Activated naive CD8-positive, alpha-beta T cell treated with anti-CD3 and anti-CD28 coated beads, Interleukin-2, amount 50 U/mL, for 24 hours (primary cell): ENCODE results near the gene STMN3.
"Not testable (repeated sequence)": the region's sequence is repeated elsewhere in the genome, so short reads cannot be mapped to it uniquely, and the experiment has no call there.

Experiments used
- ATAC-seq: fragments of 150-1000 bp; cut with Tn5 transposase; one replicate; pipeline ENCODE4 v1.10.0; 2021
- DNase-seq: peaks from one replicate; pipeline ENCODE4 v3.0.0; 2021
- H3K27ac Mint-ChIP-seq: one replicate; pipeline ENCODE4 v1.8.0; 2021; ENCODE audit warnings: mild to moderate bottlenecking, mixed read lengths
- H3K27me3 Mint-ChIP-seq: one replicate; pipeline ENCODE4 v1.8.0; 2021; ENCODE audit warnings: mixed read lengths
- H3K36me3 Mint-ChIP-seq: one replicate; pipeline ENCODE4 v1.8.0; 2021; ENCODE audit warnings: low read depth, mixed read lengths
- H3K4me1 Mint-ChIP-seq: one replicate; pipeline ENCODE4 v1.8.0; 2021; ENCODE audit warnings: mixed read lengths
- H3K4me3 Mint-ChIP-seq: one replicate; pipeline ENCODE4 v1.8.0; 2021; ENCODE audit warnings: mild to moderate bottlenecking, moderate library complexity, mixed read lengths
- H3K9me3 Mint-ChIP-seq: one replicate; pipeline ENCODE4 v1.8.0; 2021; ENCODE audit warnings: mixed read lengths

Gene STMN3

DNA sequence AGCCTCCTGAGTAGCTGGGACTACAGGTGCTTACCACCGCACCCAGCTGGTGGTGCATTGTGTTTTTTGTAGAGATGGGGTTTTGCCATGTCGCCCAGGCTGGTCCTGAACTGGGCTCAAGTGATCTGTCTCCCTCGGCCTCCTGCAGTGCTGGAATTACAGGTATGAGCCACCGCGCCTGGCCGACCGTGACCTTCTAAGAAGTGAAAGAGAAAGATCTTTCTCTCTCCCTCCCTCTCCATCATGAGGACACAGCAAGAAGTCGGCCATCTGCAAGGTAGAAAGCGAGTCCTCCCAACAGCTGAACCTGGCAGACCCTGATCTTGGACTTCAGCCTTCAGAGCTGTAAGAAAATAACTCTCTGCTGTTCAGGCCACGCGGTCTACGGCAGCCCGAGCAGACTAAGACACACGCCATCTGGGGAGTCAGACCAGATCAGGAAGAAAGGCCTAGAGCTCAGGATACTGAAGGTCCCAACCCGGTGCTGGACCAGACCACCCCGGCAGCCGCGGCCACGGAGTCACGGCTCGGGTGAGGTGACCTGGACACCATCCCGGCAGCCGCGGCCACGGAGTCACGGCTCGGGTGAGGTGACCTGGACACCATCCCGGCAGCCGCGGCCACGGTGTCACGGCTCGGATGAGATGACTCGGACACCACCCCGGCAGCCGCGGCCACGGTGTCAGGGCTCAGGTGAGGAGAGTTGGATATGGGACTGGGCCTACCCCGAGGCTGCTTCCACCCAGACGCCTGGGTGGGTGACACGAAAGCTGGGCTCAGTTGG lies 35.9 kb downstream of the STMN3 start:
- H3K4me3 Mint-ChIP-seq: no peak overlapping the region
- no peaks in the 10 kb centered on the region for H3K9me3 Mint-ChIP-seq

DNA sequence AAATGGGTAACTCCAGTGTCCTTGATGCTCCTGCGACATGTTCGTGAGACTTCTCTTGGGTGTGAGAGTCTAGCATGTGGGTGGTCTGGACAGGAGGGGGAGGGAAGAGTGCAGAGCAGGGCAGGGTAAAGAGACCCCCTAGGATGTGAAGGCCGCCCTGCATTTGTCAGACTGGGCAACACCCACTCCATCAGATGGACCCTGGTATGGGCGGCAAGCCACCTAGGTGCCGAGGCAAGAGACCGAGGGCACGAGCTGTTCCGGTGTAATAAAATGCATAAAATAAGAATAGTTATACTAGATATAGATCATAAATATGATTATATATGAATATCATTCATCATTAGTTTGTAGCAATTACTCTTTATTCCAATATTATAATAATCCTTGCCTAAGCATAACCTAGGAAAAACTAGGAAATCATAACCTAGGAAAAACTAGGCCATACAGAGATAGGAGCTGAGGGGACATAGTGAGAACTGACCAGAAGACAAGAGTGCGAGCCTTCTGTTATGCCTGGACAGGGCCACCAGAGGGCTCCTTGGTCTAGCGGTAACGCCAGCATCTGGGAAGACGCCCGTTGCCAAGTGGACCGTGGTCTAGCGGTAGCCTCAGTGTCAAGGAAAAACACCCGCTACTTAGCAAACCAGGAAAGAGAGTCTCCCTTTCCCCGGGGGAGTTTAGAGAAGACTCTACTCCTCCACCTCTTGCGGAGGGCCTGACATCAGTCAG lies 39.2 kb downstream of the STMN3 start:
- H3K27ac Mint-ChIP-seq, DNase-seq, H3K27me3 Mint-ChIP-seq, H3K4me1 Mint-ChIP-seq, H3K9me3 Mint-ChIP-seq, ATAC-seq, H3K4me3 Mint-ChIP-seq: not testable (repeated sequence)
- H3K36me3 Mint-ChIP-seq: peaks cover 22% of the 10 kb centered on the region

More for the DNA sequence above, 35.9 kb downstream of the STMN3 start:
- Mint-ChIP-seq H3K36me3 (peaks cover 22% of the 10 kb centered on the region), H3K4me1 (peaks cover 2% of the 10 kb centered on the region), H3K27ac (no peak overlapping the region), H3K27me3 (no peaks in the 10 kb centered on the region)
- no peak for DNase-seq
- ATAC-seq: no peak

DNA sequence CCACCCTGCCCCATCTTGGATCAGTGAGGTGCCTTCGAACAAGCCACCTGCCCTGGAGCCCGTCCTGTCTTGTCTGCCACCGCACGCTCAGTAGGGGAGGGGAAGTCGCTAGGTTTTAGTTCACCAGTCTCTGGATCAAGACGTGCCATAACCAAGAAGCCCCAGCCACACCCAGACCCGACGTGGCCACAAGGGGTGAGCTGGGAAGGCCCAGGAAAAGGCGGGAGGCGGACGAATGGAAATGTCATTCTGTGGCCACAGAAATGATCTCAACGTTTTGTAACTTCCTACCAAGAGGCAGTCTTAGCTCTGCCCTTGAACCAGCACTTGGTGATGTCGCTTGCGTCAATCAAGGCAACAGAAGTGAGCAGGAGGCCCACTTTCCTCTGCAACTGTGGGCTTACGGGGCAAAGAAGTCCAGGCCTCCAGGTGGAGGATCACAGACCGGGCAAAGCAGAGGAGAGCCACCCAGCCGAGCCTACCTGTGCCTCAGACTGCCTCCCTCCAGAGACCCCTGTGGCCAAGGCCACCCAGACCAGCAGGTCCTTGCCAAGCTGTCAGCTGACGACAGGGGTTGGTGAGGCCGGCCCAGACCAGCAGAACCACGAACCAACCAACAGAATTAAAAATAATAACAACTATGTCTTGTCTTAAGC lies 40.8 kb downstream of the STMN3 start:
- peaks cover 18% of the 10 kb centered on the region for H3K36me3 Mint-ChIP-seq
- H3K27me3 Mint-ChIP-seq: no peaks in the 10 kb centered on the region
- H3K27ac Mint-ChIP-seq: no peak overlapping the region
- no peaks in the 10 kb centered on the region for H3K9me3 Mint-ChIP-seq
- H3K4me3 Mint-ChIP-seq: no peak overlapping the region
- peaks cover 4% of the 10 kb centered on the region for H3K4me1 Mint-ChIP-seq
- ATAC-seq (no peak), DNase-seq (no peak)

DNA sequence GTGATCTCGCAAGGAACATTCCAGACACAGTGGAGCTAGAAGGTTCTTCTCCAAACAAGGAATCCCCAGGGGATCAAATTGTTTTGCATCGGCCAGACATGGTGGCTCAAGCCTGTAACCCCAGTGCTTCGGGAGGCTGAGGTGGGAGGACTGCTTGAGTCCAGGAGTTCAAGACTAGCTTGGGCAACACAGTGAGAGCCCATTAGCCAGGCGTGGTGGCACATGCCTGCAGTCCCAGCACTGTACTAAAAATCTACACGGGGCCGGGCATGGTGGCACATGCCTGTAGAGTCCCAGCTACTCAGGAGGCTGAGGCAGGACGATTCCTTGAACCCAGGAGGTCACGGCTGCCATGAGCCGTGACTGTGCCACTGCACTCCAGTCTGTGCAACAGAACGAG lies 41.6 kb downstream of the STMN3 start:
- Mint-ChIP-seq H3K27me3 (no peaks in the 10 kb centered on the region), H3K27ac (no peak overlapping the region), H3K36me3 (peaks cover 13% of the 10 kb centered on the region), H3K4me3 (no peak overlapping the region), H3K4me1 (peaks cover 5% of the 10 kb centered on the region), H3K9me3 (no peaks in the 10 kb centered on the region)
- no peak for DNase-seq
- no peak for ATAC-seq

DNA sequence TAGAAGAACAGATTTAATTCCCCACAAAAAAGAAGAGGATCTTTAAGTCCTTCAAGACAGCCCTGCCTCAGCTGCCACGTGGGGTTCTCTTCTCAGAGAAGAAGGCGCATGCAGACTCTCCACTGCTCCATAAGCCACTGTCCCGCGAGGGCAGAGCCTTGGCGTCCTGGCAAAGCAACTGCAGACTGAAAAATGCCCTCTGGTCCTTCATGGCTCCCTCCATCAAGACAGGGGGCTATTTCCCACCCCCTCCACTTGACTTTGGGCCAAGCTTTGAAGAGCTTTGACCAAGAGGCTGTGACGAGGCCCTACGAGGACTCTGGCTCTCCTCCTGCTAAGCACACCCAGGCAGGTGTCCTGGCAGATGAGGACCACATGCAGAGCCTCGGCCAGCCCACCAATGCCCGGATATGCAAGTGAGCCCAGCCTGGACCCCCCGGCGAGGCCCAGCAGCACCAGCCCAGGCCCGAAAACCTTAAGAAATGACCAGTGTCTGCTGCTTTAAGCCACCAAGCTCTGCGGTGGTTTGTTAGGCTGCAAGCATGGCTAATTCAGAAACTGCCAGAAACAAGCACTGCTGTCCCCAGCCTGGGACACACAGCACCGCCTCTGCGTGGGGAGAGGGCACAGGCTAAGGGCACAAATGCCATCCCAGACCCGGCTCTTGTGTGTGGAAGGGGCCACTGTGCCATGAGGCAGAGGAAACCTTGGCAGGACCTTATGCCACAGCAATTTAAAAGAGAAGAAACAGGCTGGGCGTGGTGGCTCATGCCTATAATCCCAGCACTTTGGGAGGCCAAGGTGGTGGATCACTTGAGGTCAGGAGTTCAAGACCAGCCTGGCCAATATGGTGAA lies 42.4 kb downstream of the STMN3 start:
- Mint-ChIP-seq H3K4me1 (peaks cover 6% of the 10 kb centered on the region), H3K4me3 (no peak overlapping the region), H3K9me3 (no peaks in the 10 kb centered on the region), H3K27me3 (no peaks in the 10 kb centered on the region), H3K27ac (no peak overlapping the region), H3K36me3 (peaks cover 13% of the 10 kb centered on the region)
- DNase-seq (no peak), ATAC-seq (no peak)

DNA sequence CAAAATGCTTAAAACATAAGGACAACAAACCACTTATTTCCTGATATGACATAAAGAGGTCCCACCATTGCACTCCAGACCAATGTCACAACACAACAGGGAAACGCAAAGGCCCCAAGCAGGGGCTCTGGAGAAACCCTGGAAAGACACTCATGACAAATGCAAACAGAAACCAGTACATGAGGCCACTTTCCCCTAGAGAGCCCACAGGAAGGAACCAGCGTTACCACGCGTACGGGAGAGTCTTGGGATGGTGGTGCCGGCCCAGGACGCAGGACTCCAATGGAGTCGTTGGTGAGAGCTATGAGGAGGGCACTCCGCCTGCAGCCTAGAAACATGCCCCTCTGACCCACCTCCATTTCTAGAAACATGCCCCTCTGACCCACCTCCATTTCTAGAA lies 46.5 kb downstream of the STMN3 start:
- ATAC-seq: no peak
- Mint-ChIP-seq H3K27ac (no peak overlapping the region), H3K27me3 (no peaks in the 10 kb centered on the region), H3K9me3 (no peaks in the 10 kb centered on the region), H3K4me3 (no peak overlapping the region), H3K36me3 (peaks cover 19% of the 10 kb centered on the region), H3K4me1 (peaks cover 4% of the 10 kb centered on the region)
- no peak for DNase-seq

DNA sequence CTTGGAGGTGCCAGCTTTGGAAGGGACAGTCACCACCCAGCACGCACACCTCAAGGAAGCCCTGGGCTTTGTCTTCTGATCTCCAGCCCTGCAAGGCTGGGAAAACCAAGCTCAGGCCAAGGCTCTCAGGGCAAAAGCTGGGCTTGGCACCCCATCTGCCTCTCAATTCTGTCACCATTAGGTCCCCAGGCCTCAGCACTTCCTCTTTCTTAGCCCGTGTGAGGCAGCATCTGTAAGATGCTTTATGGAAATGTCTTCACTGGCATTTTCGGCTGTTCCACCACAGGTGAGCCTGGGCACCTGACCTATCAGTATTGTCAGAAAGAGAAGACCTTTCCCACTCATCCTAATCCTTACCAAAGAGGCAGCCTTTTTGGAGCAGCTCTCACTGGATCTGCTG lies 50.9 kb downstream of the STMN3 start:
- Mint-ChIP-seq H3K9me3 (no peaks in the 10 kb centered on the region), H3K27ac (no peak overlapping the region), H3K4me1 (peaks cover 4% of the 10 kb centered on the region), H3K4me3 (no peak overlapping the region), H3K36me3 (peaks cover 29% of the 10 kb centered on the region), H3K27me3 (no peaks in the 10 kb centered on the region)
- ATAC-seq (no peak), DNase-seq (no peak)

DNA sequence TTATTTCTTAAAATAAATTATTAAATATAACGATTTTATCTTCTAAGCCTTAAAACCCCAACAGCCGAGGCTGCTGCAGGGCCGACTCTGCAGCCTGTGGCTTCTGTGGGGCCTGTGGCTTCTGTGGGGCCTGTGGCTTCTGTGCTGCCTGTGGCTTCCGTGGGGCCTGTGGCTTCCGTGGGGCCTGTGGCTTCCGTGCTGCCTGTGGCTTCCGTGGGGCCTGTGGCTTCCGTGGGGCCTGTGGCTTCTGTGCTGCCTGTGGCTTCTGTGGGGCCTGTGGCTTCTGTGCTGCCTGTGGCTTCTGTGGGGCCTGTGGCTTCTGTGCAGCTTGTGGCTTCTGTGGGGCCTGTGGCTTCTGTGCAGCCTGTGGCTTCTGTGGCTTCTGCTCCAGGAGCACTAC lies 51.5 kb downstream of the STMN3 start:
- not testable (repeated sequence) for ATAC-seq, H3K27ac Mint-ChIP-seq, H3K27me3 Mint-ChIP-seq, H3K4me3 Mint-ChIP-seq, H3K9me3 Mint-ChIP-seq, H3K4me1 Mint-ChIP-seq
- peaks cover 29% of the 10 kb centered on the region for H3K36me3 Mint-ChIP-seq
- DNase-seq: peak; percentile 12

DNA sequence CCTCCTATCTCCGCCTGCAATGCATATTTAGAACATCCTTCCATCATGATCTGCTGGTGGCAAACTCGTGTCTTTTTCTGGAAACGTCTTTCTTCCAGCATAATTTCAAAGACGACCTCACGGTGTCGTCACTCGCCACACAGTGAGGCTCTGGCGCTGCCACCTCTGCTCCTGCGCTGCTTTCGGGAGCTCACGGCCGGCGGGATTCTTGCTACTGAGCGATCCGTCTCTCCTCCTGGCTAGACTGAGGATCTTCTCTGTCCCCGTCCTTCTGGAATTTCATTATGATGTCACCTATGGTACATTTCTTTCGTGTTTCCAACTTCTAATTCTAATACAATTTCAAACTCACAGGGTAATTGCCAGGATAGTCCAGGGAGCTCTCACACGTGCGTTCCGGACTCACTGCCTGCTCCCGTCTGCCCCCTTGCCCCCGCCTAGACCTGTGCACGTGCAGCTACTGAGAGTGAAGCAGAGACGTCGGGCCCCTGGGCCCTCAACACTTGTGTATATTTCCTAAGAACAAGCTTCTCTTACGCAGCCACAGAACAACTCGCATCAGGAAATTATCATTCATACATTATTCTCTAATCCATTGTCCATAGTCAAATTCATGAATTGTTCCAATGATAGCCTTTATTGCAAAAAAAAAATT lies 53.7 kb downstream of the STMN3 start:
- H3K4me3 Mint-ChIP-seq: no peak overlapping the region
- DNase-seq: no peak
- no peaks in the 10 kb centered on the region for H3K27me3 Mint-ChIP-seq
- no peaks in the 10 kb centered on the region for H3K4me1 Mint-ChIP-seq
- no peak for ATAC-seq
- peaks cover 32% of the 10 kb centered on the region for H3K36me3 Mint-ChIP-seq
- no peaks in the 10 kb centered on the region for H3K9me3 Mint-ChIP-seq
- no peak overlapping the region for H3K27ac Mint-ChIP-seq

DNA sequence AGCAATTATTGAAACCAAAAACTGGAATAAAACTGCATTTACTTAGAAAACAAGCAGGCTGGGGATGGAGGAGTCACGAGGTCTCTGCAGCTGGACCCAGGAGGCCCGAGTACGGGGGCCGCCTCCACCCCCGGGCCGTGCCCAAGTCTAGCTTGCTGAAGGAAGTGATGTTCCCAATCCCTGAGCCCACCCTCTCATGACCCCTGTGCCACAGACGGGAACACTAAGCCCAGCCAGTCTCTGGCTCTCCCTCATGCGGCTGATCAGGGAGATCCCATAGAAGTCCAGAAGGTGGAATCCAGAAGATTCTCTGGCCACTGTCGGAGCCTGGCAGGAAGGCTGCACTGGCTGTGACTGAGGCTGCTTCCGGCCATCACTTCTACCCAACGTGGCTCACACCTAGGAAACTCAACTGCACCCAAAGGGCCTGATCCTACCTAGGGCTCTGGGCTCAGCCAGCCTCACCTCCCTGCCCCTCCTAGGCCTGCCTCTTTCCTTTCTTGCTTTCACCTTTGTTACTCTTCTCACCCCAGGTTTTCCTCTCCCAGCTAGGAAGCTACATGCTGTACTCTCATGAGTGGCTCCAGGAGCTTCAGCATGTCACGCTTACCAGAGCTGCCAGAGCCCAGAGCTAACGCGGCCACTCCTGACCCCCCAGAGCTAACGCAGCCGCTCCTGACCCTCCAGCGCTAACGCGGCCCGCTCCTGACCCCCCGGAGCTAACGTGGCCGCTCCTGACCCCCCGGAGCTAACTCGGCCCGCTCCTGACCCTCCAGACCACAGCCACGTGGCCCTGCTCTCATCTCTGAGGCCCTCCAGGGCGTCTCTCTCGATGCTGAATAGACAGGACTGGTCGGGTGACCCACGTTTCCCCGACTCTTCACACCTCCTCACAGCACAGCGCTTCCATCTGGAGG lies 54.5 kb downstream of the STMN3 start:
- Mint-ChIP-seq H3K9me3 (no peaks in the 10 kb centered on the region), H3K36me3 (peaks cover 28% of the 10 kb centered on the region), H3K4me1 (no peaks in the 10 kb centered on the region), H3K27ac (no peak overlapping the region), H3K4me3 (no peak overlapping the region), H3K27me3 (no peaks in the 10 kb centered on the region)
- ATAC-seq: no peak
- no peak for DNase-seq

DNA sequence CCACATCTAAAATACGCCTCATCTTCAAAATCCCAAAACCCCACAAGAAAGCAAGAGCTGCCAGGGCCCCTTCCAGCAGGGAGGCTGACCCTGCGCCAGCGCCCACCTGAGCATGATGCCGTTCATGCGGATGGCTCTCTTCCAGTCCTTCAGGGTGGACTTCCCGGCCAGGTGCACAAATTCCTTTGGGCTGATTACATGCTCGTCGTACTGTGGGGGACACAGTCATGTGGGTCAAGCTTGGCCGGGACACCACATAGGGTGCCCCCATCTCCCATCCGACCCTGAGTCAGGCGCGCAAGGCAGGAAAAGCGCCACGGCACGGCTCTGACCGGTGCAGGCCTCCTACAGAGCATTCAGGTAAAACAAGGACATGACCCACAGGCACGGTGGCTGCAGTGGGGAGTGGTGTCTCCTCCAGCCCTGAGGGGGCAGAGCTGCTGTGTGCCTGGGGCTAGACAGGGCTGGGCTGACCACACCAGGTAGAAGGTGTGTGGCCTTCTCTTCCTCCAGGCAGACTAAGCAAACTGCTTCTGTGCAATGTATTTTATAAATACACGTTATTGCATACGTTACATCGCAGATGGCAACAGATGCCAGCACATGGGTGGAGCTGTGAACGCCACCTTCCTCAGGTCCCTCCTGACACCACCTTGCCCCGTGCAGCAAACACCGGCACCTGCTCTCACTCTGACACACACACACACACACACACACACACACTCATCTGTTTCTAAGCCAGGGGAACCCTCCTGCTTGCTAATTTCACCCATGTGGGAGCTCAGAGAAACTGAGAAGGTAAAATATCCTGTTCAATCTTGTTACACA lies 55.4 kb downstream of the STMN3 start:
- no peak for ATAC-seq
- H3K27ac Mint-ChIP-seq: no peak overlapping the region
- no peaks in the 10 kb centered on the region for H3K9me3 Mint-ChIP-seq
- no peak overlapping the region for H3K4me3 Mint-ChIP-seq
- peaks cover 30% of the 10 kb centered on the region for H3K36me3 Mint-ChIP-seq
- H3K4me1 Mint-ChIP-seq: no peaks in the 10 kb centered on the region
- no peak for DNase-seq
- no peaks in the 10 kb centered on the region for H3K27me3 Mint-ChIP-seq

DNA sequence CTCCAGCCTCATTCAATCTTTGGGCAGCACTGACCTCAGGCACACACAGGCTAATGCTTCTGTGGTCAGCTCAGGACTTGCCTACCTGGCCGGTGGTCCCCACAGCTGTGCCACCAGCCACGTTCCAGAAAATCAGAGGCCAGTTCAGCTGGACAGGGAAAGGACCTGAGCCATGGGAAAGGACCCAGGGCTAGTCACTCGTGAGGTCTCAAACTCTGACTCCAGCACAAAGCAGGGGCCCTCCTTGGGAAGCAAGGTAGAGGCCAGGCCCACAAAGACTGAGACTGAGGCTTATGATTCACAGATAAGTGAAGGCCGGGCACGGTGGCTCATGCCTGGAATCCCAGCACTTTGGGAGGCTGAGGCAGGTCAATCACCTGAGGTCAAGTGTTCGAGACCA lies 56.8 kb downstream of the STMN3 start:
- no peak overlapping the region for H3K4me3 Mint-ChIP-seq
- H3K27ac Mint-ChIP-seq: no peak overlapping the region
- no peaks in the 10 kb centered on the region for H3K27me3 Mint-ChIP-seq
- no peak for ATAC-seq
- H3K36me3 Mint-ChIP-seq: peaks cover 22% of the 10 kb centered on the region
- no peak for DNase-seq
- no peaks in the 10 kb centered on the region for H3K9me3 Mint-ChIP-seq
- H3K4me1 Mint-ChIP-seq: no peaks in the 10 kb centered on the region
